ENCODE results near the gene CIDEB. TPM values are rescaled to one million over a fixed set of nuclear protein-coding genes. Genes with fewer than 3 reads are reported as not detected.

The CIDEB gene
- total and polyA plus RNA-seq, 10 of the 15 experiments (the other 5 are each of a cell fraction or from before 2014, with no cell fraction given) = 0.34 to 6.3 (median 3.2) TPM

- Histone ChIP-seq H3K4me2 (ENCODE audit: control insufficient read depth, insufficient read depth) (no peak overlapping the region), H4K20me1 (ENCODE audit: control insufficient read depth, insufficient read depth) (no peaks in the 10 kb centered on the region), H3K27me3 (replicated peaks in 1 of 2; ENCODE audit: control insufficient read depth in 2 of 2, insufficient read depth in 2 of 2, low read length in 1 of 2) (peaks cover 0 to 1% of the 10 kb centered on the region in 2 experiments; a peak in 2 of 4 replicates), H3K4me1 (ENCODE audit: control insufficient read depth, insufficient read depth, low read length) (no peaks in the 10 kb centered on the region), H3K79me2 (ENCODE audit: control insufficient read depth, insufficient read depth, low read length) (no peaks in the 10 kb centered on the region), H3K27ac (ENCODE audit: control insufficient read depth, insufficient read depth) (no peak overlapping the region), H3K36me3 (ENCODE audit: control insufficient read depth in 2 of 2, insufficient read depth in 2 of 2, low read length in 1 of 2) (no peaks in the 10 kb centered on the region), H3K9me3 (replicated peaks; ENCODE audit: control insufficient read depth, insufficient read depth, low read length) (no peaks in the 10 kb centered on the region), H3K9ac (ENCODE audit: control insufficient read depth, insufficient read depth, low read length) (no peak overlapping the region), H2AFZ (ENCODE audit: control insufficient read depth, low read depth, low read length) (no peak overlapping the region), H3K4me3 (no peak overlapping the region)
- ChIA-PET SMC1A (ENCODE audit: uncharacterized antibody, unreplicated experiment) (interaction anchor here (1.6 to 1.9 kb wide), 3 partner anchors 9 to 84 kb away, joined by 5 to 8 read pairs (median 5); no protein-coding TSS in a partner anchor), CTCF (interaction anchor here (1.6 to 4.5 kb wide), 6 partner anchors 11 to 84 kb away, joined by 4 to 39 read pairs (median 12); partner anchors contain the start of gene ADCY4), RAD21 (ENCODE audit: unreplicated experiment) (interaction anchor here (1.2 to 2.2 kb wide), 3 partner anchors 13 to 84 kb away, joined by 3 to 7 read pairs (median 7); partner anchors contain the start of genes ADCY4, CBLN3 and KHNYN), POLR2A (no interaction called here)
- intact Hi-C loops (cut with micrococcal nuclease; ENCODE audit: unreplicated experiment) (no loop called here), in situ Hi-C loops (cut with MboI) (no loop called here)
- WGBS (ENCODE audit: insufficient coverage, insufficient replicate concordance, low lambda C conversion rate, missing lambda C conversion rate) = 0% methylated on average over 1 of the region's 1 CpG
- no TSS peak for BruUV-seq (replicated peaks)
- DNase-seq (ENCODE audit: low read depth, low spot score) = no peak
- no peak for FAIRE-seq
- ATAC-seq = no peak
- no peak for TF ChIP-seq PAX5 (IDR thresholded peaks at IDR 0.05; ENCODE audit: borderline replicate concordance, low read depth, low read length)
- TF ChIP-seq NR2C2 (IDR thresholded peaks at IDR 0.05; ENCODE audit: borderline replicate concordance, control insufficient read depth, insufficient read length, low read depth) = no peak
- TF ChIP-seq PML (IDR thresholded peaks at IDR 0.05; ENCODE audit: low read length) = no peak
- no peak for TF ChIP-seq CHD1 (IDR thresholded peaks at IDR 0.05; ENCODE audit: low read depth, low read length)
- no peak for TF ChIP-seq SRF (IDR thresholded peaks at IDR 0.05; ENCODE audit: low read depth in 2 of 2, low read length in 2 of 2)
- TF ChIP-seq POLR2AphosphoS5 (IDR thresholded peaks at IDR 0.05; ENCODE audit: low read length) = no peak
- no peak for TF ChIP-seq DPF2 (IDR thresholded peaks at IDR 0.05)
- TF ChIP-seq SMC3 (IDR thresholded peaks at IDR 0.05; ENCODE audit: borderline replicate concordance, low read length) = no peak
- TF ChIP-seq RAD51 (IDR thresholded peaks at IDR 0.05) = no peak
- TF ChIP-seq ELK1 (IDR thresholded peaks at IDR 0.05; ENCODE audit: low read depth, low read length) = no peak
- no peak for TF ChIP-seq CUX1 (IDR thresholded peaks at IDR 0.05; ENCODE audit: insufficient replicate concordance, low read depth, low read length)
- TF ChIP-seq ZBTB33 (IDR thresholded peaks at IDR 0.05) = no peak
- no peak for TF ChIP-seq BCL3 (IDR thresholded peaks at IDR 0.05; ENCODE audit: borderline replicate concordance, insufficient read depth, low read depth, low read length, poor library complexity, severe bottlenecking)
These were observed 39.4 kb upstream of the CIDEB start for GRCh38 chr14:24347134-24347533.
